GM12801 (cell line): ENCODE results near the gene ZNF891.

Experiments used
- TF ChIP-seq, protein P1 (sequence below): IDR thresholded peaks from one replicate; pipeline ENCODE4 v1.5.1; 2011; ENCODE audit warnings: control low read depth; ENCODE audit not compliant: insufficient read length; ENCODE audit errors: extremely low read depth

Gene ZNF891

DNA sequence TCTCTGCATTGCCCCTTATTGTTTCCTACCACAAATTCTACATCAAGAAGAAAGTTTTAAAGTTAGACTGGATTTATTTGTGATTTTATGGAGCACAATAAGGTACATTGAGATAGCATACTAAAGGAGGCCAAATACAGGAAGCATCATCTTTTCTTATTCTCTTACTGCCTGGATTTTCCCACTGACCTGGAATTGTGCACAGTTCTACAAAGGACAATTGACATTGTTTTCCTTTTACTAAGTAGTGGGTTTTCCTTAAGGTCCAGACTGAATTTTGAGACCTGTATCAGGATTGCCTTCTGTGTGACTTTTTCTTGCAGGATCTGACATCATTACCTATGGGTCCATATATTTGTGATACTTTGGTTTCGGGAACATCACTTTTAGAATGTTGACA is 68.1 kb downstream of the ZNF891 start:
- TF ChIP-seq, protein P1, sequence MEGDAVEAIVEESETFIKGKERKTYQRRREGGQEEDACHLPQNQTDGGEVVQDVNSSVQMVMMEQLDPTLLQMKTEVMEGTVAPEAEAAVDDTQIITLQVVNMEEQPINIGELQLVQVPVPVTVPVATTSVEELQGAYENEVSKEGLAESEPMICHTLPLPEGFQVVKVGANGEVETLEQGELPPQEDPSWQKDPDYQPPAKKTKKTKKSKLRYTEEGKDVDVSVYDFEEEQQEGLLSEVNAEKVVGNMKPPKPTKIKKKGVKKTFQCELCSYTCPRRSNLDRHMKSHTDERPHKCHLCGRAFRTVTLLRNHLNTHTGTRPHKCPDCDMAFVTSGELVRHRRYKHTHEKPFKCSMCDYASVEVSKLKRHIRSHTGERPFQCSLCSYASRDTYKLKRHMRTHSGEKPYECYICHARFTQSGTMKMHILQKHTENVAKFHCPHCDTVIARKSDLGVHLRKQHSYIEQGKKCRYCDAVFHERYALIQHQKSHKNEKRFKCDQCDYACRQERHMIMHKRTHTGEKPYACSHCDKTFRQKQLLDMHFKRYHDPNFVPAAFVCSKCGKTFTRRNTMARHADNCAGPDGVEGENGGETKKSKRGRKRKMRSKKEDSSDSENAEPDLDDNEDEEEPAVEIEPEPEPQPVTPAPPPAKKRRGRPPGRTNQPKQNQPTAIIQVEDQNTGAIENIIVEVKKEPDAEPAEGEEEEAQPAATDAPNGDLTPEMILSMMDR: no peak

DNA sequence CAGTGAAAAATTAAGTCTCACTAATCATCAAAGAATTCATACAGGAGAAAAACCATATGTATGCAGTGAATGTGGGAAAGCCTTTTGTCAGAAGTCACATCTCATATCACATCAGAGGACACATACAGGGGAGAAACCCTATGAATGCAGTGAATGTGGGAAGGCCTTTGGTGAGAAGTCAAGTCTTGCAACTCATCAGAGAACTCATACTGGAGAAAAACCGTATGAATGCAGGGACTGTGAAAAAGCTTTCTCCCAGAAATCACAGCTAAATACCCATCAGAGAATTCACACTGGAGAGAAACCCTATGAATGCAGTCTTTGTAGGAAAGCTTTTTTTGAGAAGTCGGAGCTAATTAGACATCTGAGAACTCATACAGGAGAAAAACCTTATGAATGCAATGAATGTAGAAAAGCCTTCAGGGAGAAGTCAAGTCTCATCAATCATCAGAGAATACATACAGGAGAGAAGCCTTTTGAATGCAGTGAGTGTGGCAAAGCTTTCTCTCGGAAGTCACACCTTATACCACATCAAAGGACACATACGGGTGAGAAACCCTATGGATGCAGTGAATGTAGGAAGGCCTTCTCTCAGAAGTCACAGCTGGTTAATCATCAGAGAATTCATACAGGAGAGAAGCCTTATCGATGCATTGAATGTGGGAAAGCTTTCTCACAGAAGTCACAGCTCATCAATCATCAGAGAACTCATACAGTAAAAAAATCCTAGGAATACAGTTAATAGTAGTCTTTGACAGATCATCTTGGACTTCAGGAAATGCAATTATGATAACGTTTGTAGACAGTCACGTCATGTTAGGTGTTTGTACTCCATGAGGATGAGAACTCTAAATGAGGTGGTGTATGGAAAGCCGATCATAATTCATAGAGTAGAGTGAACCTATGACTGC is 71.6 kb downstream of the ZNF891 start:
- TF ChIP-seq, protein P1: no peak

DNA sequence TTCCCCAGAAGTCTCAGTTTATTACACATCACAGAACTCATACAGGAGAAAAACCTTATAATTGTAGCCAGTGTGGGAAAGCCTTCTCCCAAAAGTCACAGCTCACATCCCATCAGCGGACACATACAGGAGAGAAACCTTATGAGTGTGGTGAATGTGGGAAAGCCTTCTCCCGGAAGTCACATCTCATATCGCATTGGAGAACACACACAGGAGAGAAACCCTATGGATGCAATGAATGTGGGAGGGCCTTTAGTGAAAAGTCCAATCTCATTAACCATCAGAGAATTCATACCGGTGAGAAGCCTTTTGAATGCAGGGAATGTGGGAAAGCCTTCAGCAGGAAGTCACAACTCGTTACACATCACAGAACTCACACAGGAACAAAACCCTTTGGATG is 72.6 kb downstream of the ZNF891 start:
- TF ChIP-seq, protein P1: no peak
